Pulmonary artery endothelial cell (primary cell): ENCODE measurements around the gene CRHR1. TPM values are rescaled to one million over a fixed set of nuclear protein-coding genes. Genes with fewer than 3 reads are reported as not detected.

ENCODE experiments used
- DNase-seq: peaks from one replicate; pipeline ENCODE4 v3.0.0-alpha.2; 2011; ENCODE audit warnings: low read depth, low spot score
- total RNA-seq: library from RNA; depleted of rRNA; stranded (reverse); fragments of >200 nt; gene quantifications from 2 replicates; pipeline ENCODE4 v1.2.3, GENCODE V29; 2014

The CRHR1 gene
- total RNA-seq, 1 donor from 2014 or later: not detected

- DNase-seq: no peak
Measured at GRCh38 chr17:45758544-45758943, 25.6 kb upstream of the CRHR1 start.

- DNase-seq: no peak
Measured at GRCh38 chr17:45759761-45760160, 24.4 kb upstream of the CRHR1 start.

- no peak for DNase-seq
Measured at GRCh38 chr17:45761957-45762565, 22.1 kb upstream of the CRHR1 start.

- no peak for DNase-seq
Measured at GRCh38 chr17:45763182-45763581, 20.9 kb upstream of the CRHR1 start.

GRCh38 chr17:45764479-45764878, 19.6 kb upstream of the CRHR1 start:
- DNase-seq: no peak

GRCh38 chr17:45768000-45768399, 16.1 kb upstream of the CRHR1 start:
- DNase-seq: no peak

GRCh38 chr17:45770632-45771270, 13.4 kb upstream of the CRHR1 start:
- DNase-seq: no peak

GRCh38 chr17:45771271-45771959, 12.7 kb upstream of the CRHR1 start:
- DNase-seq: no peak

GRCh38 chr17:45775148-45775547, 9.0 kb upstream of the CRHR1 start:
- DNase-seq: no peak

GRCh38 chr17:45775576-45776011, 8.5 kb upstream of the CRHR1 start:
- no peak for DNase-seq

- DNase-seq: no peak
Measured at GRCh38 chr17:45776896-45777295, 7.2 kb upstream of the CRHR1 start.

- no peak for DNase-seq
Measured at GRCh38 chr17:45777388-45777787, 6.7 kb upstream of the CRHR1 start.

GRCh38 chr17:45780921-45781320, 3.2 kb upstream of the CRHR1 start:
- DNase-seq: no peak

- DNase-seq: no peak
Measured at GRCh38 chr17:45782889-45783592, 1.1 kb upstream of the CRHR1 start.

- DNase-seq: no peak
Measured at GRCh38 chr17:45783593-45784292, 377 bp upstream of the CRHR1 start.

- no peak for DNase-seq
Measured at GRCh38 chr17:45784741-45785479, 790 bp downstream of the CRHR1 start.

GRCh38 chr17:45785480-45786193, 1.5 kb downstream of the CRHR1 start:
- no peak for DNase-seq

GRCh38 chr17:45786349-45786748, 2.2 kb downstream of the CRHR1 start:
- DNase-seq: no peak

- no peak for DNase-seq
Measured at GRCh38 chr17:45787044-45787443, 2.9 kb downstream of the CRHR1 start.

- DNase-seq: no peak
Measured at GRCh38 chr17:45787656-45788055, 3.5 kb downstream of the CRHR1 start.
